H9 (cell line): ENCODE measurements around the gene SLC35G6. TPM values are rescaled to one million over a fixed set of nuclear protein-coding genes. Genes with fewer than 3 reads are reported as not detected.

Experiments
- DNase-seq: peaks from one replicate; pipeline ENCODE4 v3.0.0-alpha.2; 2017
- H2AFZ ChIP-seq: one replicate; pipeline ENCODE4 v1.6.1; 2013; ENCODE audit warnings: mild to moderate bottlenecking, low read length, control low read depth, moderate library complexity
- H2AK5ac ChIP-seq: 2 replicates; pipeline ENCODE4 v1.6.1; 2013; ENCODE audit warnings: low read length, control low read depth, mixed read lengths; ENCODE audit not compliant: insufficient read length
- H2BK120ac ChIP-seq: one replicate; pipeline ENCODE4 v1.6.1; 2013; ENCODE audit warnings: low read depth, mild to moderate bottlenecking, low read length, control low read depth, inconsistent platforms; ENCODE audit not compliant: poor library complexity, severe bottlenecking
- H2BK12ac ChIP-seq: 2 replicates; pipeline ENCODE4 v1.6.1; 2013; ENCODE audit warnings: low read length, control low read depth, mixed read lengths, low read depth; ENCODE audit not compliant: insufficient read length
- H2BK15ac ChIP-seq: 2 replicates; pipeline ENCODE4 v1.6.1; 2013; ENCODE audit warnings: low read depth, low read length, control low read depth
- H2BK20ac ChIP-seq: one replicate; pipeline ENCODE4 v1.6.1; 2013; ENCODE audit warnings: low read depth, mild to moderate bottlenecking, low read length, control low read depth, inconsistent platforms; ENCODE audit not compliant: poor library complexity, severe bottlenecking
- H2BK5ac ChIP-seq: 2 replicates; pipeline ENCODE4 v1.6.1; 2013; ENCODE audit warnings: low read length, control low read depth, mixed read lengths; ENCODE audit not compliant: insufficient read length
- H3K14ac ChIP-seq: 2 replicates; pipeline ENCODE4 v1.6.1; 2013; ENCODE audit warnings: low read length, control low read depth; ENCODE audit not compliant: insufficient read depth
- H3K18ac ChIP-seq: 2 replicates; pipeline ENCODE4 v1.6.1; 2013; ENCODE audit warnings: low read depth, mild to moderate bottlenecking, mixed read lengths, low read length, control low read depth; ENCODE audit not compliant: insufficient read length
- H3K23ac ChIP-seq: 2 replicates; pipeline ENCODE4 v1.6.1; 2013; ENCODE audit warnings: low read length, control low read depth, mixed read lengths, low read depth; ENCODE audit not compliant: insufficient read length
- H3K23me2 ChIP-seq: 2 replicates; pipeline ENCODE4 v1.6.1; 2013; ENCODE audit warnings: low read depth, mild to moderate bottlenecking, mixed read lengths, low read length, control low read depth; ENCODE audit not compliant: insufficient read length, poor library complexity, severe bottlenecking
- H3K27ac ChIP-seq: 2 replicates; pipeline ENCODE4 v1.5.1; 2013; ENCODE audit warnings: low read length, control low read depth, mixed read lengths, low read depth; ENCODE audit not compliant: insufficient read length
- H3K27me3 ChIP-seq: 2 replicates; pipeline ENCODE4 v1.6.1; 2013; ENCODE audit warnings: low read length, control low read depth, inconsistent platforms; ENCODE audit not compliant: insufficient read depth
- H3K4ac ChIP-seq: 2 replicates; pipeline ENCODE4 v1.6.1; 2013; ENCODE audit warnings: low read depth, mild to moderate bottlenecking, control low read depth, inconsistent platforms, low read length, moderate library complexity
- H3K4me1 ChIP-seq: 2 replicates; pipeline ENCODE4 v1.6.1; 2013; ENCODE audit warnings: low read length, control low read depth, inconsistent platforms; ENCODE audit not compliant: insufficient read depth
- H3K4me2 ChIP-seq: 2 replicates; pipeline ENCODE4 v1.6.1; 2013; ENCODE audit warnings: low read length, control low read depth, mixed read lengths; ENCODE audit not compliant: insufficient read length, insufficient read depth
- H3K56ac ChIP-seq: 2 replicates; pipeline ENCODE4 v1.6.1; 2013; ENCODE audit warnings: low read depth, mild to moderate bottlenecking, mixed read lengths, low read length, control low read depth; ENCODE audit not compliant: insufficient read length
- H3K79me1 ChIP-seq: 2 replicates; pipeline ENCODE4 v1.6.1; 2013; ENCODE audit warnings: low read depth, mild to moderate bottlenecking, moderate library complexity, low read length, control low read depth, inconsistent platforms; ENCODE audit not compliant: insufficient read depth, poor library complexity, severe bottlenecking
- H3K79me2 ChIP-seq: 2 replicates; pipeline ENCODE4 v1.6.1; 2013; ENCODE audit warnings: low read length, control low read depth, inconsistent platforms; ENCODE audit not compliant: insufficient read depth
- H3K9ac ChIP-seq: 2 replicates; pipeline ENCODE4 v1.6.1; 2013; ENCODE audit warnings: low read length, control low read depth, mixed read lengths; ENCODE audit not compliant: insufficient read length; ENCODE audit errors: extremely low read depth
- H3K9me3 ChIP-seq: one replicate; pipeline ENCODE4 v1.6.1; 2013; ENCODE audit warnings: low read depth, low read length, inconsistent platforms; ENCODE audit not compliant: control insufficient read depth
- H3T11ph ChIP-seq: one replicate; pipeline ENCODE4 v1.6.1; 2013; ENCODE audit warnings: mild to moderate bottlenecking, low read length, control low read depth, inconsistent platforms
- H4K20me1 ChIP-seq: one replicate; pipeline ENCODE4 v1.6.1; 2013; ENCODE audit not compliant: control insufficient read depth, insufficient read length, insufficient read depth
- H4K5ac ChIP-seq: 2 replicates; pipeline ENCODE4 v1.6.1; 2013; ENCODE audit warnings: low read depth, mild to moderate bottlenecking, mixed read lengths, low read length, control low read depth; ENCODE audit not compliant: insufficient read length
- H4K8ac ChIP-seq: replicated peaks from 2 replicates; pipeline ENCODE4 v1.6.1; 2013; ENCODE audit warnings: low read length, control low read depth, mixed read lengths, low read depth; ENCODE audit not compliant: insufficient read length
- H4K91ac ChIP-seq: 2 replicates; pipeline ENCODE4 v1.6.1; 2013; ENCODE audit warnings: low read depth, mild to moderate bottlenecking, moderate library complexity, mixed read lengths, low read length, control low read depth; ENCODE audit not compliant: insufficient read length
- H3K27ac Mint-ChIP-seq, 3 experiments: 2 replicates in 2 of 3; 3 replicates in 1 of 3; pipeline ENCODE4 v1.8.0; 2020 to 2021; ENCODE audit warnings: mixed read lengths in 3 of 3, mild to moderate bottlenecking in 1 of 3, moderate library complexity in 1 of 3
- H3K27me3 Mint-ChIP-seq: 2 replicates; pipeline ENCODE4 v1.8.0; 2021; ENCODE audit warnings: low read depth, mild to moderate bottlenecking, moderate library complexity, mixed read lengths
- H3K36me3 Mint-ChIP-seq, 3 experiments: 2 replicates in 2 of 3; 3 replicates in 1 of 3; pipeline ENCODE4 v1.8.0; 2020 to 2021; ENCODE audit warnings: low read depth in 3 of 3, mixed read lengths in 3 of 3; ENCODE audit not compliant: insufficient read depth in 1 of 3
- H3K4me1 Mint-ChIP-seq, 2 experiments: 2 replicates each; pipeline ENCODE4 v1.8.0; 2020; ENCODE audit warnings: mixed read lengths in 2 of 2
- H3K4me3 Mint-ChIP-seq, 2 experiments: 2 replicates in 1 of 2; 3 replicates in 1 of 2; pipeline ENCODE4 v1.8.0; 2020 to 2021; ENCODE audit warnings: mild to moderate bottlenecking in 2 of 2, mixed read lengths in 2 of 2, moderate library complexity in 1 of 2
- H3K9me3 Mint-ChIP-seq, 2 experiments: 2 replicates in 1 of 2; 3 replicates in 1 of 2; pipeline ENCODE4 v1.8.0; 2020; ENCODE audit warnings: mild to moderate bottlenecking in 2 of 2, mixed read lengths in 2 of 2, moderate library complexity in 1 of 2
- WGBS: extraction: QIAGEN DNeasy Blood & Tissue Kit; methylation state at CpG from one replicate; pipeline ENCODE4 v1.1.7; 2013; ENCODE audit warnings: missing lambda C conversion rate, low lambda C conversion rate, mixed read lengths; ENCODE audit not compliant: insufficient read length; ENCODE audit errors: extremely low coverage; 5-methylcytosine and 5-hydroxymethylcytosine counted together
- total RNA-seq: library from RNA; stranded (reverse); gene quantifications from 2 replicates; pipeline ENCODE4 v1.2.1, GENCODE V29; 2021
- TF ChIP-seq, protein P1 (sequence below): fragments of 200-600 bp; sonication (generic); conservative IDR thresholded peaks from 3 replicates; pipeline ENCODE4 v1.8.0; 2021; ENCODE audit warnings: antibody characterized with exemption, mild to moderate bottlenecking

The SLC35G6 gene
- total RNA-seq, 1 experiment from 2014 or later: not detected

DNA sequence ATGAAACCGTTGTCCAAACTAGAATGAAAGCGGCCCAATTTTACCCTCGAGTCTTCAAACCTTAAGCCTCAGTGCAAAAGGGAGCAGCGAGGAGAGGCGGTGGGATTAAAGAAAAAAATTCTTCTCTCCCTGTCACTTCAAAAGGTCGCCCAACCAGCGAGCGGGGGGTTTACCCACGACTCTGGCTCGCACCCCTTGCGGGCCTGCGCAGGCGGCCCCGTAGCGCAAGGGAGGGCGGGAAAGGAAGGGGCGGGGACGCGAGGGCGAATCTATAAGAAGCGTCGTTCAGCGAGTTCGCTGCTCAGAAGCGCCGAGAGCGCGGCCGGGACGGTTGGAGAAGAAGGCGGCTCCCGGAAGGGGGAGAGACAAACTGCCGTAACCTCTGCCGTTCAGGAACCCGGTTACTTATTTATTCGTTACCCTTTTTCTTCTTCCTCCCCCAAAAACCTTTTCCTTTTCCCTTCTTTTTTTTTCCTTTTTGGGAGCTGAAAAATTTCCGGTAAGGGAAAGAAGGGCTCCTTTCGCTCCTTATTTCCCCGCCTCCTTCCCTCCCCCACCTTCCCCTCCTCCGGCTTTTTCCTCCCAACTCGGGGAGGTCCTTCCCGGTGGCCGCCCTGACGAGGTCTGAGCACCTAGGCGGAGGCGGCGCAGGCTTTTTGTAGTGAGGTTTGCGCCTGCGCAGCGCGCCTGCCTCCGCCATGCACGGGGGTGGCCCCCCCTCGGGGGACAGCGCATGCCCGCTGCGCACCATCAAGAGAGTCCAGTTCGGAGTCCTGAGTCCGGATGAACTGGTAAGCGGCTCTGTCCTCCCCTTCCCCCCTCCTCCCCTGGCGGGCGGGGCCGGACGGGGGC lies 3.0 kb downstream of the SLC35G6 start, which contains the start of gene POLR2A:
POLR2A (plus strand) TSS at position 300 of the 852 bp plus-strand sequence.
- TF ChIP-seq, protein P1, sequence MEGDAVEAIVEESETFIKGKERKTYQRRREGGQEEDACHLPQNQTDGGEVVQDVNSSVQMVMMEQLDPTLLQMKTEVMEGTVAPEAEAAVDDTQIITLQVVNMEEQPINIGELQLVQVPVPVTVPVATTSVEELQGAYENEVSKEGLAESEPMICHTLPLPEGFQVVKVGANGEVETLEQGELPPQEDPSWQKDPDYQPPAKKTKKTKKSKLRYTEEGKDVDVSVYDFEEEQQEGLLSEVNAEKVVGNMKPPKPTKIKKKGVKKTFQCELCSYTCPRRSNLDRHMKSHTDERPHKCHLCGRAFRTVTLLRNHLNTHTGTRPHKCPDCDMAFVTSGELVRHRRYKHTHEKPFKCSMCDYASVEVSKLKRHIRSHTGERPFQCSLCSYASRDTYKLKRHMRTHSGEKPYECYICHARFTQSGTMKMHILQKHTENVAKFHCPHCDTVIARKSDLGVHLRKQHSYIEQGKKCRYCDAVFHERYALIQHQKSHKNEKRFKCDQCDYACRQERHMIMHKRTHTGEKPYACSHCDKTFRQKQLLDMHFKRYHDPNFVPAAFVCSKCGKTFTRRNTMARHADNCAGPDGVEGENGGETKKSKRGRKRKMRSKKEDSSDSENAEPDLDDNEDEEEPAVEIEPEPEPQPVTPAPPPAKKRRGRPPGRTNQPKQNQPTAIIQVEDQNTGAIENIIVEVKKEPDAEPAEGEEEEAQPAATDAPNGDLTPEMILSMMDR: 0 out of 3 replicates have a peak, but pooled peaks have one; percentile 9
- Histone ChIP-seq H2BK120ac (peak within 1 kb of the TSS; percentile 100), H3K79me1 (peaks cover 6% of the 10 kb centered on the region), H3K27me3 (no peaks in the 10 kb centered on the region), H3K23me2 (peaks cover 17% of the 10 kb centered on the region), H3K56ac (peak within 1 kb of the TSS; percentile 87), H2AFZ (peak within 1 kb of the TSS; percentile 99), H3T11ph (peak within 1 kb of the TSS; percentile 93), H3K23ac (no peak within 1 kb of the TSS), H4K8ac (no peak within 1 kb of the TSS), H2BK20ac (no peak within 1 kb of the TSS), H2AK5ac (no peak within 1 kb of the TSS), H3K9ac (peak within 1 kb of the TSS; percentile 98), H2BK5ac (peak within 1 kb of the TSS; percentile 91), H2BK12ac (peak within 1 kb of the TSS; percentile 97), H4K91ac (no peak within 1 kb of the TSS), H3K4ac (no peak within 1 kb of the TSS; the same call in 1 of the 2 replicates), H3K18ac (peak within 1 kb of the TSS; percentile 99), H3K4me1 (no peaks in the 10 kb centered on the region; the same call in 1 of the 2 replicates), H3K79me2 (peaks cover 28% of the 10 kb centered on the region), H2BK15ac (no peak within 1 kb of the TSS), H3K14ac (peak within 1 kb of the TSS; percentile 99; the same call in 1 of the 2 replicates), H4K5ac (no peak within 1 kb of the TSS), H3K4me2 (peak within 1 kb of the TSS; percentile 81), H3K9me3 (no peaks in the 10 kb centered on the region), H4K20me1 (no peaks in the 10 kb centered on the region), H3K27ac (peak within 1 kb of the TSS; percentile 90)
- Mint-ChIP-seq H3K4me1 (peaks cover 50 to 66% of the 10 kb centered on the region in 2 experiments), H3K9me3 (no peaks in the 10 kb centered on the region), H3K27ac (peak within 1 kb of the TSS; percentile 99 to 100 (median 99)), H3K36me3 (peaks cover 13 to 26% (median 19%) of the 10 kb centered on the region in 3 experiments; a peak in 6 of 7 replicates), H3K27me3 (no peaks in the 10 kb centered on the region), H3K4me3 (peak within 1 kb of the TSS; percentile 91 to 96)
- peak; percentile 98 for DNase-seq
- no CpG with 5 or more reads among the region's 64 CpGs for WGBS
